ENCODE measurements around the gene RNF113B. TPM values are rescaled to one million over a fixed set of nuclear protein-coding genes. Genes with fewer than 3 reads are reported as not detected.

The RNF113B gene
- total and polyA plus RNA-seq, 4 donors: 0.64 TPM; not detected in 3

DNA sequence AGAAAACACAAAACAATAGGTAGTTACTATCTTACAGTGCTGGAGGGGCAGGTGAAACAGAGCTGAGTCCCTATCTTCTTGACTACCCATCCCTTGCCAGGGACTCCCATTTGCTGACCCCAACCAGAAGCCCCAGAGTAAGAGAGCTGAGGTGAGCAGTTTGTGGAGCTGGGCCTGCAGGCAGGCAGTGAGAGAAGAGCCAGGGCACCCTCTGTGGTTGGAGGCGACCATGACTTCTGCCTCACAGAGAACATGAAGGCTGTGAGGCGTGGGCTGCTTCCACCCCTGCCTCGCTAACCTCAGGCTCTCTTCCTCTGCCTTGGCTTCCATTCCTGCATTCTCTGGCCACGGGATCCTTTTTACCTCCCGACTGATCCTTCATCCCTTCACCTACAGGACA lies 47.5 kb upstream of the RNF113B start:
- no peak for DNase-seq (ENCODE audit: low spot score)
- TF ChIP-seq, protein P1, sequence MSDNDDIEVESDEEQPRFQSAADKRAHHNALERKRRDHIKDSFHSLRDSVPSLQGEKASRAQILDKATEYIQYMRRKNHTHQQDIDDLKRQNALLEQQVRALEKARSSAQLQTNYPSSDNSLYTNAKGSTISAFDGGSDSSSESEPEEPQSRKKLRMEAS (IDR thresholded peaks at IDR 0.05): no peak
- TF ChIP-seq, protein P2, sequence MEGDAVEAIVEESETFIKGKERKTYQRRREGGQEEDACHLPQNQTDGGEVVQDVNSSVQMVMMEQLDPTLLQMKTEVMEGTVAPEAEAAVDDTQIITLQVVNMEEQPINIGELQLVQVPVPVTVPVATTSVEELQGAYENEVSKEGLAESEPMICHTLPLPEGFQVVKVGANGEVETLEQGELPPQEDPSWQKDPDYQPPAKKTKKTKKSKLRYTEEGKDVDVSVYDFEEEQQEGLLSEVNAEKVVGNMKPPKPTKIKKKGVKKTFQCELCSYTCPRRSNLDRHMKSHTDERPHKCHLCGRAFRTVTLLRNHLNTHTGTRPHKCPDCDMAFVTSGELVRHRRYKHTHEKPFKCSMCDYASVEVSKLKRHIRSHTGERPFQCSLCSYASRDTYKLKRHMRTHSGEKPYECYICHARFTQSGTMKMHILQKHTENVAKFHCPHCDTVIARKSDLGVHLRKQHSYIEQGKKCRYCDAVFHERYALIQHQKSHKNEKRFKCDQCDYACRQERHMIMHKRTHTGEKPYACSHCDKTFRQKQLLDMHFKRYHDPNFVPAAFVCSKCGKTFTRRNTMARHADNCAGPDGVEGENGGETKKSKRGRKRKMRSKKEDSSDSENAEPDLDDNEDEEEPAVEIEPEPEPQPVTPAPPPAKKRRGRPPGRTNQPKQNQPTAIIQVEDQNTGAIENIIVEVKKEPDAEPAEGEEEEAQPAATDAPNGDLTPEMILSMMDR (IDR thresholded peaks at IDR 0.05; ENCODE audit: low read depth, low read length, missing input control): no peak
- no peak for TF ChIP-seq HNF4A (conservative IDR thresholded peaks at IDR 0.05)
- no peak for TF ChIP-seq FOXA1 (IDR thresholded peaks at IDR 0.05)
- no peak for TF ChIP-seq JUND (IDR thresholded peaks at IDR 0.05)
- TF ChIP-seq RXRA (IDR thresholded peaks at IDR 0.05): no peak
- TF ChIP-seq RAD21 (IDR thresholded peaks at IDR 0.05): no peak
- TF ChIP-seq, protein P3, sequence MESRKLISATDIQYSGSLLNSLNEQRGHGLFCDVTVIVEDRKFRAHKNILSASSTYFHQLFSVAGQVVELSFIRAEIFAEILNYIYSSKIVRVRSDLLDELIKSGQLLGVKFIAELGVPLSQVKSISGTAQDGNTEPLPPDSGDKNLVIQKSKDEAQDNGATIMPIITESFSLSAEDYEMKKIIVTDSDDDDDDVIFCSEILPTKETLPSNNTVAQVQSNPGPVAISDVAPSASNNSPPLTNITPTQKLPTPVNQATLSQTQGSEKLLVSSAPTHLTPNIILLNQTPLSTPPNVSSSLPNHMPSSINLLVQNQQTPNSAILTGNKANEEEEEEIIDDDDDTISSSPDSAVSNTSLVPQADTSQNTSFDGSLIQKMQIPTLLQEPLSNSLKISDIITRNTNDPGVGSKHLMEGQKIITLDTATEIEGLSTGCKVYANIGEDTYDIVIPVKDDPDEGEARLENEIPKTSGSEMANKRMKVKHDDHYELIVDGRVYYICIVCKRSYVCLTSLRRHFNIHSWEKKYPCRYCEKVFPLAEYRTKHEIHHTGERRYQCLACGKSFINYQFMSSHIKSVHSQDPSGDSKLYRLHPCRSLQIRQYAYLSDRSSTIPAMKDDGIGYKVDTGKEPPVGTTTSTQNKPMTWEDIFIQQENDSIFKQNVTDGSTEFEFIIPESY (IDR thresholded peaks at IDR 0.05): no peak
- TF ChIP-seq FOXA2 (IDR thresholded peaks at IDR 0.05): no peak
- no peak for TF ChIP-seq HNF4G (IDR thresholded peaks at IDR 0.05)
- TF ChIP-seq GABPA (IDR thresholded peaks at IDR 0.05 in 1 of 2, conservative IDR thresholded peaks at IDR 0.05 in 1 of 2): no peak
- TF ChIP-seq, protein P4, sequence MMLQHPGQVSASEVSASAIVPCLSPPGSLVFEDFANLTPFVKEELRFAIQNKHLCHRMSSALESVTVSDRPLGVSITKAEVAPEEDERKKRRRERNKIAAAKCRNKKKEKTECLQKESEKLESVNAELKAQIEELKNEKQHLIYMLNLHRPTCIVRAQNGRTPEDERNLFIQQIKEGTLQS (IDR thresholded peaks at IDR 0.05): no peak
- no peak for TF ChIP-seq YY1 (IDR thresholded peaks at IDR 0.05)
- TF ChIP-seq SP1 (IDR thresholded peaks at IDR 0.05): no peak
- no peak for TF ChIP-seq TAF1 (conservative IDR thresholded peaks at IDR 0.05)
- no peak for TF ChIP-seq EGR1 (IDR thresholded peaks at IDR 0.05; ENCODE audit: low read depth in 2 of 2)
- no peaks in the 10 kb centered on the region for H3K36me3 ChIP-seq (ENCODE audit: control insufficient read depth in 4 of 4, insufficient read depth in 3 of 4, low read depth in 1 of 4, low read length in 3 of 4)
- no peaks in the 10 kb centered on the region for H3K27me3 ChIP-seq (ENCODE audit: control insufficient read depth in 4 of 4, insufficient read depth in 4 of 4, low read length in 3 of 4)
- no peak overlapping the region for H3K27ac ChIP-seq (ENCODE audit: low read depth in 1 of 2, low read length in 2 of 2)
- H3K4me3 ChIP-seq (ENCODE audit: low read depth in 1 of 3, low read length in 3 of 3): no peak overlapping the region
- H3K9ac ChIP-seq (ENCODE audit: low read depth in 1 of 2, low read length in 2 of 2): no peak overlapping the region
- H3K4me1 ChIP-seq (ENCODE audit: control insufficient read depth in 4 of 4, insufficient read depth in 4 of 4, low read length in 3 of 4): peaks cover 6 to 21% (median 16%) of the 10 kb centered on the region in 4 donors
- no peaks in the 10 kb centered on the region for H3K9me3 ChIP-seq (ENCODE audit: control insufficient read depth in 4 of 4, low read length in 3 of 4)
- 94% methylated on average over 5 of the region's 5 CpGs for WGBS

DNA sequence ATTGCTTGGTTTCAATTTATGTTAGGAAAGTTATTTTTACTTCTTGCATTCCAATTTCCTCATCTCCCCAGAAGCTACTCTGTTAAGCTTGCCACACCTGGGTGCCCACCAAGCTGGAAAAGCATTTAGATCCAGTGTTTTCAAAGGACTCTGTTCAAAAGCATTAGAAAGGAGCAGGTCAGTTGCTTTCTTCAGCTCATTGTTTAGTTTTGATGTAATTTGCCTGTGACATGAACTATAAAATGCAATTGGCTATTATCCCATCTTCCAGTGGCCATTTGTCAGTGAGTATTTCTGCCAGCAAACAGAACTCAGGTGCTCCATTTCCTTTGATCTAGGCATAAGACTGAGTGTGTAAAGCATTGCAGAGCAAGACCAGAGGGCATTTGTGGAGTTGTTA lies 46.7 kb upstream of the RNF113B start:
- Histone ChIP-seq H3K4me1 (ENCODE audit: control insufficient read depth in 4 of 4, insufficient read depth in 4 of 4, low read length in 3 of 4) (peaks cover 4 to 16% (median 10%) of the 10 kb centered on the region in 4 donors), H3K9ac (ENCODE audit: low read depth in 1 of 2, low read length in 2 of 2) (no peak overlapping the region), H3K4me3 (ENCODE audit: low read depth in 1 of 3, low read length in 3 of 3) (no peak overlapping the region), H3K36me3 (ENCODE audit: control insufficient read depth in 4 of 4, insufficient read depth in 3 of 4, low read depth in 1 of 4, low read length in 3 of 4) (no peaks in the 10 kb centered on the region), H3K27me3 (ENCODE audit: control insufficient read depth in 4 of 4, insufficient read depth in 4 of 4, low read length in 3 of 4) (no peaks in the 10 kb centered on the region), H3K27ac (ENCODE audit: low read depth in 1 of 2, low read length in 2 of 2) (no peak overlapping the region), H3K9me3 (ENCODE audit: control insufficient read depth in 4 of 4, low read length in 3 of 4) (no peaks in the 10 kb centered on the region)
- no peak for DNase-seq (ENCODE audit: low spot score)
- TF ChIP-seq, protein P4 (IDR thresholded peaks at IDR 0.05): no peak
- TF ChIP-seq, protein P1 (IDR thresholded peaks at IDR 0.05): no peak
- TF ChIP-seq YY1 (IDR thresholded peaks at IDR 0.05): no peak
- no peak for TF ChIP-seq JUND (IDR thresholded peaks at IDR 0.05)
- TF ChIP-seq, protein P3 (IDR thresholded peaks at IDR 0.05): no peak
- no peak for TF ChIP-seq HNF4A (conservative IDR thresholded peaks at IDR 0.05)
- no peak for TF ChIP-seq GABPA (IDR thresholded peaks at IDR 0.05 in 1 of 2, conservative IDR thresholded peaks at IDR 0.05 in 1 of 2)
- TF ChIP-seq HNF4G (IDR thresholded peaks at IDR 0.05): no peak
- TF ChIP-seq SP1 (IDR thresholded peaks at IDR 0.05): no peak
- no peak for TF ChIP-seq RAD21 (IDR thresholded peaks at IDR 0.05)
- TF ChIP-seq FOXA1 (IDR thresholded peaks at IDR 0.05): no peak
- no peak for TF ChIP-seq NR2F2 (IDR thresholded peaks at IDR 0.05)
- TF ChIP-seq, protein P2 (IDR thresholded peaks at IDR 0.05; ENCODE audit: low read depth, low read length, missing input control): no peak
- TF ChIP-seq FOXA2 (IDR thresholded peaks at IDR 0.05): no peak
- no peak for TF ChIP-seq EGR1 (IDR thresholded peaks at IDR 0.05; ENCODE audit: low read depth in 2 of 2)
- TF ChIP-seq RXRA (IDR thresholded peaks at IDR 0.05): no peak
- TF ChIP-seq, protein P5, sequence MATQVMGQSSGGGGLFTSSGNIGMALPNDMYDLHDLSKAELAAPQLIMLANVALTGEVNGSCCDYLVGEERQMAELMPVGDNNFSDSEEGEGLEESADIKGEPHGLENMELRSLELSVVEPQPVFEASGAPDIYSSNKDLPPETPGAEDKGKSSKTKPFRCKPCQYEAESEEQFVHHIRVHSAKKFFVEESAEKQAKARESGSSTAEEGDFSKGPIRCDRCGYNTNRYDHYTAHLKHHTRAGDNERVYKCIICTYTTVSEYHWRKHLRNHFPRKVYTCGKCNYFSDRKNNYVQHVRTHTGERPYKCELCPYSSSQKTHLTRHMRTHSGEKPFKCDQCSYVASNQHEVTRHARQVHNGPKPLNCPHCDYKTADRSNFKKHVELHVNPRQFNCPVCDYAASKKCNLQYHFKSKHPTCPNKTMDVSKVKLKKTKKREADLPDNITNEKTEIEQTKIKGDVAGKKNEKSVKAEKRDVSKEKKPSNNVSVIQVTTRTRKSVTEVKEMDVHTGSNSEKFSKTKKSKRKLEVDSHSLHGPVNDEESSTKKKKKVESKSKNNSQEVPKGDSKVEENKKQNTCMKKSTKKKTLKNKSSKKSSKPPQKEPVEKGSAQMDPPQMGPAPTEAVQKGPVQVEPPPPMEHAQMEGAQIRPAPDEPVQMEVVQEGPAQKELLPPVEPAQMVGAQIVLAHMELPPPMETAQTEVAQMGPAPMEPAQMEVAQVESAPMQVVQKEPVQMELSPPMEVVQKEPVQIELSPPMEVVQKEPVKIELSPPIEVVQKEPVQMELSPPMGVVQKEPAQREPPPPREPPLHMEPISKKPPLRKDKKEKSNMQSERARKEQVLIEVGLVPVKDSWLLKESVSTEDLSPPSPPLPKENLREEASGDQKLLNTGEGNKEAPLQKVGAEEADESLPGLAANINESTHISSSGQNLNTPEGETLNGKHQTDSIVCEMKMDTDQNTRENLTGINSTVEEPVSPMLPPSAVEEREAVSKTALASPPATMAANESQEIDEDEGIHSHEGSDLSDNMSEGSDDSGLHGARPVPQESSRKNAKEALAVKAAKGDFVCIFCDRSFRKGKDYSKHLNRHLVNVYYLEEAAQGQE (IDR thresholded peaks at IDR 0.05): no peak
